ENCODE results near the gene YPEL1. TPM values are rescaled to one million over a fixed set of nuclear protein-coding genes. Genes with fewer than 3 reads are reported as not detected.

YPEL1 gene
- total and polyA plus RNA-seq, 2 of the 8 experiments (the other 6 are each of a cell fraction or from before 2014, with no cell fraction given): 6.0 to 6.7 TPM

GRCh38 chr22:21682385-21683175 is 53.0 kb downstream of the YPEL1 start (continued):
- TF ChIP-seq CHD7 (IDR thresholded peaks at IDR 0.05; ENCODE audit: insufficient replicate concordance, low read length) (no peak), GTF2F1 (IDR thresholded peaks at IDR 0.05; ENCODE audit: borderline replicate concordance, low read depth, low read length) (no peak), CTCF (IDR thresholded peaks at IDR 0.05; ENCODE audit: control extremely low read depth in 1 of 3, insufficient read depth in 1 of 3, low read depth in 1 of 3, low read length in 3 of 3) (no peak), ZNF274 (IDR thresholded peaks at IDR 0.05; ENCODE audit: borderline replicate concordance, extremely low read depth, low read length) (no peak), RBBP5 (IDR thresholded peaks at IDR 0.05; ENCODE audit: borderline replicate concordance, low read depth, low read length) (no peak)

Data from H1 (cell line).